HepG2 (cell line): ENCODE measurements around the gene ANKRD11. TPM values are rescaled to one million over a fixed set of nuclear protein-coding genes. Genes with fewer than 3 reads are reported as not detected.

Source experiments
- CBX1 ChIP-seq: IDR thresholded peaks from one replicate; pipeline ENCODE4 v1.6.1; 2016; ENCODE audit warnings: antibody characterized with exemption, low read depth
- MBD4 ChIP-seq: IDR thresholded peaks from 2 replicates; pipeline ENCODE4 v1.6.1; 2012; ENCODE audit warnings: low read length, inconsistent platforms, borderline replicate concordance
- TMF1 ChIP-seq: sonication (generic); formaldehyde crosslinking; IDR thresholded peaks from 2 replicates; pipeline ENCODE4 v1.8.1; 2022; ENCODE audit warnings: low read depth, missing genetic modification reagents
- ZNF12 ChIP-seq: sonication (generic); formaldehyde crosslinking; IDR thresholded peaks from 2 replicates; pipeline ENCODE4 v1.5.0; 2020; ENCODE audit warnings: missing genetic modification reagents
- ZNF816 ChIP-seq: sonication (generic); formaldehyde crosslinking; IDR thresholded peaks from 2 replicates; pipeline ENCODE4 v1.8.0; 2022; ENCODE audit warnings: missing genetic modification reagents, mild to moderate bottlenecking, borderline replicate concordance
- polyA plus RNA-seq, 8 experiments: library from polyadenylated mRNA; depleted of rRNA in 3 of 8; stranded (reverse) in 7 of 8; unstranded in 1 of 8; fragments of >200 nt; fragmentation: Illumina TruSeq in 4 of 8; extraction: Trizol in 4 of 8; gene quantifications; 2 replicates each; pipeline versions ENCODE4 v1.2.1 to v1.2.3, GENCODE V29; 2011 to 2016; ENCODE audit warnings: low read depth in 4 of 8, missing spikeins in 1 of 8, mixed read lengths in 1 of 8; ENCODE audit not compliant: insufficient read depth in 1 of 8
- total RNA-seq, 5 experiments: library from RNA; depleted of rRNA; stranded (reverse); fragments of >200 nt; fragmentation: Illumina TruSeq; extraction: Trizol; gene quantifications; 2 replicates each; pipeline ENCODE4 v1.2.3, GENCODE V29; 2016; ENCODE audit warnings: low read depth in 1 of 5
- TF ChIP-seq, protein P1 (sequence below): sonication (generic); formaldehyde crosslinking; IDR thresholded peaks from 2 replicates; pipeline ENCODE4 v1.8.0; 2022; ENCODE audit warnings: low read depth, missing genetic modification reagents
- TF ChIP-seq, protein P2 (sequence below): sonication (generic); formaldehyde crosslinking; IDR thresholded peaks from 2 replicates; pipeline ENCODE4 v1.5.0; 2020; ENCODE audit warnings: mild to moderate bottlenecking, missing genetic modification reagents
- TF ChIP-seq, protein P3 (sequence below): IDR thresholded peaks from 2 replicates; pipeline ENCODE4 v1.6.1; 2016; ENCODE audit warnings: missing genetic modification reagents, missing compliant biosample characterization
- TF ChIP-seq, protein P4 (sequence below), 2 experiments: sonication (generic) in 1 of 2; formaldehyde crosslinking in 1 of 2; IDR thresholded peaks; 2 replicates each; pipeline versions ENCODE4 v1.4.0 to v1.6.1; 2018 to 2020; ENCODE audit warnings: missing genetic modification reagents in 2 of 2, borderline replicate concordance in 1 of 2, low read depth in 1 of 2, mild to moderate bottlenecking in 1 of 2, missing biosample characterization in 1 of 2
- TF ChIP-seq, protein P5 (sequence below): sonication (generic); formaldehyde crosslinking; IDR thresholded peaks from 2 replicates; pipeline ENCODE4 v1.8.0; 2022; ENCODE audit warnings: mild to moderate bottlenecking, missing genetic modification reagents
- TF ChIP-seq, protein P6 (sequence below): sonication (generic); formaldehyde crosslinking; IDR thresholded peaks from 2 replicates; pipeline ENCODE4 v1.4.0; 2020; ENCODE audit warnings: missing genetic modification reagents, borderline replicate concordance

Gene ANKRD11
- total and polyA plus RNA-seq, 2 of the 13 experiments (the other 11 are each of a cell fraction or from before 2014, with no cell fraction given), result 21.4 to 38.4 TPM

DNA sequence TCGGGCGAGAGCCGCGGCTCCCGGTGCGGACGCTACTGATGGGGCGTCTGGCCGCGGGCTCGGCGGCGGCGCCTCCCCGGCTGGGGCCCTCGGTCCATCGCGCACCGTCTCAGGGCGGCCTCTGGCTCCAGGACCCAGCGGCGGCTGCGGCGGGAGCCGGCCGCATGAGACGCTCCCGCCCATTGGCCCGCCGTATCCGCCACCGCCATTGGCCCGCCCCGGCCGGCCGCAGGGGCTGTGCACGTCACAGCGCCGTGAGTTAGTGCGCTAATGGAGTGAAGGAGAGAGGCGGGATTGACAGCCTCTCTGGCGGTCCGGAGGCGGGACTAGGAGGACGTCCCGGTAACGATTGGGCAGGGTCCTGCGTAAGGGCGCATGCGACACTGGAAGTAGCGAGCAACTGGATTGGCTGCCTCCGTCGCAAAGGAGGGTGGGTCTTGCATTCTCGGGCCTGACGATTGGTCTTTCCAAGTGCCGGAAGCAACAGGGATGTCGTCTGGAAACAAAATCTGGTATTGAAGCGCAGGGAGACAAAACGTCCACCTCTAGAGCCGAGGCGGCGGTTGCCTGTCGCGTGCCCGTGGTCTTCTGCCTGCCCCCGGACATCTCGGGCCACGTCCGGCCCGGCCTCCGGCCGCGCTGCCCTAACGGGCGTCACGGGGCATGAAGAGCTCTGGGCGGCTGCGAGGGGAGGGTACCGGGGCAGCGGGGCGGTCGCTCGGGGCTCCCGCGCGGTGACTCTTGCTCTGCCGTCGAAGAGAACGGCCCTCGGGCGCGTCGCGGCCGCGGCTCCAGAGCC, at the start of gene ANKRD11 (continued):
- TF ChIP-seq, protein P1, sequence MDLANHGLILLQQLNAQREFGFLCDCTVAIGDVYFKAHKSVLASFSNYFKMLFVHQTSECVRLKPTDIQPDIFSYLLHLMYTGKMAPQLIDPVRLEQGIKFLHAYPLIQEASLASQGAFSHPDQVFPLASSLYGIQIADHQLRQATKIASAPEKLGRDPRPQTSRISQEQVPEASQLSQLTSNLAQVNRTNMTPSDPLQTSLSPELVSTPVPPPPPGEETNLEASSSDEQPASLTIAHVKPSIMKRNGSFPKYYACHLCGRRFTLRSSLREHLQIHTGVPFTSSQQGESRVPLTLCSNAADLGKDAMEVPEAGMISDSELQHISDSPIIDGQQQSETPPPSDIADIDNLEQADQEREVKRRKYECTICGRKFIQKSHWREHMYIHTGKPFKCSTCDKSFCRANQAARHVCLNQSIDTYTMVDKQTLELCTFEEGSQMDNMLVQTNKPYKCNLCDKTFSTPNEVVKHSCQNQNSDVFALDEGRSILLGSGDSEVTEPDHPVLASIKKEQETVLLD, result no peak
- no peak for TF ChIP-seq MBD4
- TF ChIP-seq, protein P2, sequence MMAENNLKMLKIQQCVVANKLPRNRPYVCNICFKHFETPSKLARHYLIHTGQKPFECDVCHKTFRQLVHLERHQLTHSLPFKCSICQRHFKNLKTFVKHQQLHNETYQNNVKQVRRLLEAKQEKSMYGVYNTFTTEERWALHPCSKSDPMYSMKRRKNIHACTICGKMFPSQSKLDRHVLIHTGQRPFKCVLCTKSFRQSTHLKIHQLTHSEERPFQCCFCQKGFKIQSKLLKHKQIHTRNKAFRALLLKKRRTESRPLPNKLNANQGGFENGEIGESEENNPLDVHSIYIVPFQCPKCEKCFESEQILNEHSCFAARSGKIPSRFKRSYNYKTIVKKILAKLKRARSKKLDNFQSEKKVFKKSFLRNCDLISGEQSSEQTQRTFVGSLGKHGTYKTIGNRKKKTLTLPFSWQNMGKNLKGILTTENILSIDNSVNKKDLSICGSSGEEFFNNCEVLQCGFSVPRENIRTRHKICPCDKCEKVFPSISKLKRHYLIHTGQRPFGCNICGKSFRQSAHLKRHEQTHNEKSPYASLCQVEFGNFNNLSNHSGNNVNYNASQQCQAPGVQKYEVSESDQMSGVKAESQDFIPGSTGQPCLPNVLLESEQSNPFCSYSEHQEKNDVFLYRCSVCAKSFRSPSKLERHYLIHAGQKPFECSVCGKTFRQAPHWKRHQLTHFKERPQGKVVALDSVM (CRISPR knock-in tag), result no peak
- TF ChIP-seq, protein P3, sequence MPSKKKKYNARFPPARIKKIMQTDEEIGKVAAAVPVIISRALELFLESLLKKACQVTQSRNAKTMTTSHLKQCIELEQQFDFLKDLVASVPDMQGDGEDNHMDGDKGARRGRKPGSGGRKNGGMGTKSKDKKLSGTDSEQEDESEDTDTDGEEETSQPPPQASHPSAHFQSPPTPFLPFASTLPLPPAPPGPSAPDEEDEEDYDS (CRISPR knock-in tag), result peak; percentile 96
- TF ChIP-seq CBX1, result no peak
- TF ChIP-seq, protein P4, sequence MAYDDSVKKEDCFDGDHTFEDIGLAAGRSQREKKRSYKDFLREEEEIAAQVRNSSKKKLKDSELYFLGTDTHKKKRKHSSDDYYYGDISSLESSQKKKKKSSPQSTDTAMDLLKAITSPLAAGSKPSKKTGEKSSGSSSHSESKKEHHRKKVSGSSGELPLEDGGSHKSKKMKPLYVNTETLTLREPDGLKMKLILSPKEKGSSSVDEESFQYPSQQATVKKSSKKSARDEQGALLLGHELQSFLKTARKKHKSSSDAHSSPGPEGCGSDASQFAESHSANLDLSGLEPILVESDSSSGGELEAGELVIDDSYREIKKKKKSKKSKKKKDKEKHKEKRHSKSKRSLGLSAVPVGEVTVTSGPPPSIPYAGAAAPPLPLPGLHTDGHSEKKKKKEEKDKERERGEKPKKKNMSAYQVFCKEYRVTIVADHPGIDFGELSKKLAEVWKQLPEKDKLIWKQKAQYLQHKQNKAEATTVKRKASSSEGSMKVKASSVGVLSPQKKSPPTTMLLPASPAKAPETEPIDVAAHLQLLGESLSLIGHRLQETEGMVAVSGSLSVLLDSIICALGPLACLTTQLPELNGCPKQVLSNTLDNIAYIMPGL (CRISPR knock-in tag; IDR thresholded peaks at IDR 0.05; ENCODE audit: borderline replicate concordance in 1 of 2, low read depth in 1 of 2), result peak; percentile 77 to 86; a peak in 3 of 4 replicates
- peak; percentile 58; the same call in 1 of the 2 replicates for TF ChIP-seq ZNF816
- peak; percentile 50; the same call in 1 of the 2 replicates for TF ChIP-seq TMF1
- TF ChIP-seq, protein P5, sequence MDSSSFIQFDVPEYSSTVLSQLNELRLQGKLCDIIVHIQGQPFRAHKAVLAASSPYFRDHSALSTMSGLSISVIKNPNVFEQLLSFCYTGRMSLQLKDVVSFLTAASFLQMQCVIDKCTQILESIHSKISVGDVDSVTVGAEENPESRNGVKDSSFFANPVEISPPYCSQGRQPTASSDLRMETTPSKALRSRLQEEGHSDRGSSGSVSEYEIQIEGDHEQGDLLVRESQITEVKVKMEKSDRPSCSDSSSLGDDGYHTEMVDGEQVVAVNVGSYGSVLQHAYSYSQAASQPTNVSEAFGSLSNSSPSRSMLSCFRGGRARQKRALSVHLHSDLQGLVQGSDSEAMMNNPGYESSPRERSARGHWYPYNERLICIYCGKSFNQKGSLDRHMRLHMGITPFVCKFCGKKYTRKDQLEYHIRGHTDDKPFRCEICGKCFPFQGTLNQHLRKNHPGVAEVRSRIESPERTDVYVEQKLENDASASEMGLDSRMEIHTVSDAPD (CRISPR knock-in tag), result no peak
- TF ChIP-seq, protein P6, sequence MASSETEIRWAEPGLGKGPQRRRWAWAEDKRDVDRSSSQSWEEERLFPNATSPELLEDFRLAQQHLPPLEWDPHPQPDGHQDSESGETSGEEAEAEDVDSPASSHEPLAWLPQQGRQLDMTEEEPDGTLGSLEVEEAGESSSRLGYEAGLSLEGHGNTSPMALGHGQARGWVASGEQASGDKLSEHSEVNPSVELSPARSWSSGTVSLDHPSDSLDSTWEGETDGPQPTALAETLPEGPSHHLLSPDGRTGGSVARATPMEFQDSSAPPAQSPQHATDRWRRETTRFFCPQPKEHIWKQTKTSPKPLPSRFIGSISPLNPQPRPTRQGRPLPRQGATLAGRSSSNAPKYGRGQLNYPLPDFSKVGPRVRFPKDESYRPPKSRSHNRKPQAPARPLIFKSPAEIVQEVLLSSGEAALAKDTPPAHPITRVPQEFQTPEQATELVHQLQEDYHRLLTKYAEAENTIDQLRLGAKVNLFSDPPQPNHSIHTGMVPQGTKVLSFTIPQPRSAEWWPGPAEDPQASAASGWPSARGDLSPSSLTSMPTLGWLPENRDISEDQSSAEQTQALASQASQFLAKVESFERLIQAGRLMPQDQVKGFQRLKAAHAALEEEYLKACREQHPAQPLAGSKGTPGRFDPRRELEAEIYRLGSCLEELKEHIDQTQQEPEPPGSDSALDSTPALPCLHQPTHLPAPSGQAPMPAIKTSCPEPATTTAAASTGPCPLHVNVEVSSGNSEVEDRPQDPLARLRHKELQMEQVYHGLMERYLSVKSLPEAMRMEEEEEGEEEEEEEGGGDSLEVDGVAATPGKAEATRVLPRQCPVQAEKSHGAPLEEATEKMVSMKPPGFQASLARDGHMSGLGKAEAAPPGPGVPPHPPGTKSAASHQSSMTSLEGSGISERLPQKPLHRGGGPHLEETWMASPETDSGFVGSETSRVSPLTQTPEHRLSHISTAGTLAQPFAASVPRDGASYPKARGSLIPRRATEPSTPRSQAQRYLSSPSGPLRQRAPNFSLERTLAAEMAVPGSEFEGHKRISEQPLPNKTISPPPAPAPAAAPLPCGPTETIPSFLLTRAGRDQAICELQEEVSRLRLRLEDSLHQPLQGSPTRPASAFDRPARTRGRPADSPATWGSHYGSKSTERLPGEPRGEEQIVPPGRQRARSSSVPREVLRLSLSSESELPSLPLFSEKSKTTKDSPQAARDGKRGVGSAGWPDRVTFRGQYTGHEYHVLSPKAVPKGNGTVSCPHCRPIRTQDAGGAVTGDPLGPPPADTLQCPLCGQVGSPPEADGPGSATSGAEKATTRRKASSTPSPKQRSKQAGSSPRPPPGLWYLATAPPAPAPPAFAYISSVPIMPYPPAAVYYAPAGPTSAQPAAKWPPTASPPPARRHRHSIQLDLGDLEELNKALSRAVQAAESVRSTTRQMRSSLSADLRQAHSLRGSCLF (CRISPR knock-in tag), result no peak
- 0 out of 2 replicates have a peak, but pooled peaks have one; percentile 13 for TF ChIP-seq ZNF12
